Measurements from ENCODE around the gene PAXX.

The PAXX gene

DNA sequence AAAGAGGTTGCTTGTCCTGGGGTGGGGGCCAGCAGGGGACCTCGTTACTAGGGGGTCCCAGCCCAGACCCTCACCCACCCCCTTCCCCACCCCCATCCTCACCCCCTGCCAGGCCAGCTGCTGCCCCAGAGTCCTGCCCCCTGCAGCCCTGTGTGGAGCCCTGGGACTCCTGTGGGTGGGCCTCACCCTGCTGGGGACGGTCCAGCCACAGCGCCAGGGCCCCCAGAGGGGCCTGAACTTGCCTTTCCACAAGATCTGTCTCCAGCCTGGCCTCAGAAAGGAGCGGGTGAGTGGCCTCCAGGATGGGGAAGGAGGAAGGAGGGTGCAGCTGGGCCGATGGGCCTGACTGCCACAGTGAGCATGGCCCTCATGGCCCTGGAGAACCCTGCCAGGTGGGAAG is 22.4 kb upstream of the PAXX start:
- Histone ChIP-seq H2AK5ac (ENCODE audit: low read length) (no peak overlapping the region), H3K23ac (ENCODE audit: low read length) (no peak overlapping the region), H3K4me2 (ENCODE audit: low read length) (no peak overlapping the region), H3K56ac (ENCODE audit: low read length) (no peak overlapping the region), H4K5ac (ENCODE audit: low read length) (no peak overlapping the region), H3K4me3 (ENCODE audit: low read length) (no peak overlapping the region), H3K36me3 (ENCODE audit: control insufficient read depth, insufficient read depth, low read length) (no peaks in the 10 kb centered on the region), H3K27ac (ENCODE audit: low read depth, low read length) (no peak overlapping the region), H3K4me1 (ENCODE audit: control insufficient read depth, low read depth, low read length) (peaks cover 2% of the 10 kb centered on the region), H2BK5ac (ENCODE audit: low read length) (no peak overlapping the region), H4K8ac (ENCODE audit: low read depth, low read length) (no peak overlapping the region), H3K79me2 (ENCODE audit: control insufficient read depth, insufficient read depth, low read length) (no peaks in the 10 kb centered on the region), H3K27me3 (ENCODE audit: insufficient read depth, low read length, poor library complexity) (no peaks in the 10 kb centered on the region), H3K9ac (ENCODE audit: low read length) (no peak overlapping the region), H2BK15ac (replicated peaks; ENCODE audit: low read depth) (no peak overlapping the region), H3K79me1 (ENCODE audit: low read length) (no peaks in the 10 kb centered on the region), H3K18ac (ENCODE audit: low read length) (no peak overlapping the region), H2BK120ac (ENCODE audit: low read depth, low read length) (no peak overlapping the region), H3K4ac (ENCODE audit: low read depth, low read length) (no peak overlapping the region)
- DNase-seq, result no peak
- no CpG with 5 or more reads among the region's 5 CpGs for WGBS (ENCODE audit: extremely low coverage, insufficient coverage, low lambda C conversion rate)

DNA sequence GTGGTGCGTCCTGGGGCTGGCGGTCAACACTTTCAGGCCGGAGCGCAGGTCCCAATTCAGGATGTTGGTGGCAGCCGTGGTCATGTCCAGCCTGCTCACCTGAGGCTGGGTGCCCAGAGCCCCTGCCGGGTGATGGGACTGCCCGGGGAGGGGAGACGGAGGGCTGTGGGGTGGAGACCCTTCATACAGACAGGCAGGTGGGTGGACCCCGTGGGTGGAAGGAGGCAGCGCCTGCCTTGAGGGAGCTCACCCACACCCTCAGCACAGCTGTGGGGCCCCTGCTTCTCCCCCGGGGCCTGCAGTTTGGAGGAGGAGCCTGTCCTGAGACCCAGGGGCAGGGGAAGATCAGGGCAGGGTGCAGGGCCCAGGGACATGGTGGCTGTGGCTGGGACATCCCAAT is 21.9 kb upstream of the PAXX start:
- Histone ChIP-seq H3K36me3 (ENCODE audit: control insufficient read depth, insufficient read depth, low read length) (no peaks in the 10 kb centered on the region), H3K4me3 (ENCODE audit: low read length) (no peak overlapping the region), H2AK5ac (ENCODE audit: low read length) (no peak overlapping the region), H3K79me2 (ENCODE audit: control insufficient read depth, insufficient read depth, low read length) (no peaks in the 10 kb centered on the region), H2BK120ac (ENCODE audit: low read depth, low read length) (no peak overlapping the region), H2BK15ac (replicated peaks; ENCODE audit: low read depth) (no peak overlapping the region), H2BK5ac (ENCODE audit: low read length) (no peak overlapping the region), H4K5ac (ENCODE audit: low read length) (no peak overlapping the region), H4K8ac (ENCODE audit: low read depth, low read length) (no peak overlapping the region), H3K4me2 (ENCODE audit: low read length) (no peak overlapping the region), H3K9ac (ENCODE audit: low read length) (no peak overlapping the region), H3K4me1 (ENCODE audit: control insufficient read depth, low read depth, low read length) (peaks cover 2% of the 10 kb centered on the region), H3K23ac (ENCODE audit: low read length) (no peak overlapping the region), H3K4ac (ENCODE audit: low read depth, low read length) (no peak overlapping the region), H3K79me1 (ENCODE audit: low read length) (no peaks in the 10 kb centered on the region), H3K27me3 (ENCODE audit: insufficient read depth, low read length, poor library complexity) (no peaks in the 10 kb centered on the region), H3K56ac (ENCODE audit: low read length) (no peak overlapping the region), H3K18ac (ENCODE audit: low read length) (no peak overlapping the region), H3K27ac (ENCODE audit: low read depth, low read length) (no peak overlapping the region)
- no peak for DNase-seq
- no CpG with 5 or more reads among the region's 11 CpGs for WGBS (ENCODE audit: extremely low coverage, insufficient coverage, low lambda C conversion rate)

DNA sequence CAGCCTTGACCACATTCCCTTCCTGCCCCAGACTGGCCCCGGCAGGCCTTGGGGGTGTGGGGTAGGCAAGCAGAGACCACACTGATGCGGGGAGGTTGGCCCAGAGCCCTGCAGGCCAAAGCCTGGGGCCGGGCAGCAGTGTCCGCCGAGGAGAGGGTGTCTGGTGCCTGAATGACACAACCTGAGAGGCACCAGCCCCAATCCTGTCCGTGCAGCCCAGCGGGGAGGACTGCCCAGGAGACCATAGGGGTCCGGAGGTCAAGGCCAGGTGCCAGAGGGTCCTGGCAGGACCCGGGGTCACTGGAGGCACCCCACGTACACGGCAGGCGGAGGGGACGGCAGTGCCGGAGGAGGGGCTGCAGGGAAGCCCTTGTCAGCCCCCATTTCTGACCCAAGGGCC is 20.5 kb upstream of the PAXX start:
- no peaks in the 10 kb centered on the region for H3K27me3 ChIP-seq (ENCODE audit: insufficient read depth, low read length, poor library complexity)
- no peak overlapping the region for H3K27ac ChIP-seq (ENCODE audit: low read depth, low read length)
- H3K4me2 ChIP-seq (ENCODE audit: low read length), result no peak overlapping the region
- H4K8ac ChIP-seq (ENCODE audit: low read depth, low read length), result no peak overlapping the region
- H3K4me3 ChIP-seq (ENCODE audit: low read length), result no peak overlapping the region
- H3K4me1 ChIP-seq (ENCODE audit: control insufficient read depth, low read depth, low read length), result no peaks in the 10 kb centered on the region
- H3K4ac ChIP-seq (ENCODE audit: low read depth, low read length), result no peak overlapping the region
- H2AK5ac ChIP-seq (ENCODE audit: low read length), result no peak overlapping the region
- no peaks in the 10 kb centered on the region for H3K36me3 ChIP-seq (ENCODE audit: control insufficient read depth, insufficient read depth, low read length)
- no peak overlapping the region for H3K23ac ChIP-seq (ENCODE audit: low read length)
- WGBS (ENCODE audit: extremely low coverage, insufficient coverage, low lambda C conversion rate), result no CpG with 5 or more reads among the region's 14 CpGs
- H3K56ac ChIP-seq (ENCODE audit: low read length), result no peak overlapping the region
- no peak overlapping the region for H2BK120ac ChIP-seq (ENCODE audit: low read depth, low read length)
- H3K79me2 ChIP-seq (ENCODE audit: control insufficient read depth, insufficient read depth, low read length), result no peaks in the 10 kb centered on the region
- no peak overlapping the region for H2BK5ac ChIP-seq (ENCODE audit: low read length)
- H3K18ac ChIP-seq (ENCODE audit: low read length), result no peak overlapping the region
- no peak overlapping the region for H2BK15ac ChIP-seq (replicated peaks; ENCODE audit: low read depth)
- DNase-seq, result no peak
- no peaks in the 10 kb centered on the region for H3K79me1 ChIP-seq (ENCODE audit: low read length)
- H3K9ac ChIP-seq (ENCODE audit: low read length), result no peak overlapping the region
- no peak overlapping the region for H4K5ac ChIP-seq (ENCODE audit: low read length)

DNA sequence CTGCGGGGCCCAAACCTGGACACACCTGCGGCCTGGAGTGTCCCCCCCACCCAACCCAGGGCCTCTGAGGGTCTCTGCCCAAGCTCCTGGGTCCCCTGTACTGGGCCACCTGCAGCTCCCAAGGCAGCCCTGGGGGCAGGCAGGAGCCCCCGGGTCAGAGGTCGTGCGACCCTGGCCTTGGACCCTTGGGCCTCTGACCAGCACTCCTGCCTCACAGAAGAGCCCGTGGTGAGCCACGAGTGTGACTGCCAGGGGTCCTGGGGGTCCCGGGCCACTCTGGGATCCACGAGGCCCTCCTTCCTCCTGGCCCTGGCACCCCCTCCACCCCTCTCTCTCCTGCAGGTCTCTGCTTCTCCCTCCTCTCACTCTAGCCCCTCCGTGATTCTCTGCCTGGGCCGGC is 19.9 kb upstream of the PAXX start:
- Histone ChIP-seq H3K23ac (ENCODE audit: low read length) (no peak overlapping the region), H3K79me1 (ENCODE audit: low read length) (no peaks in the 10 kb centered on the region), H4K8ac (ENCODE audit: low read depth, low read length) (no peak overlapping the region), H3K9ac (ENCODE audit: low read length) (no peak overlapping the region), H3K27ac (ENCODE audit: low read depth, low read length) (no peak overlapping the region), H3K4me3 (ENCODE audit: low read length) (no peak overlapping the region), H4K5ac (ENCODE audit: low read length) (no peak overlapping the region), H3K4ac (ENCODE audit: low read depth, low read length) (no peak overlapping the region), H3K18ac (ENCODE audit: low read length) (no peak overlapping the region), H2BK5ac (ENCODE audit: low read length) (no peak overlapping the region), H3K36me3 (ENCODE audit: control insufficient read depth, insufficient read depth, low read length) (no peaks in the 10 kb centered on the region), H3K56ac (ENCODE audit: low read length) (no peak overlapping the region), H3K27me3 (ENCODE audit: insufficient read depth, low read length, poor library complexity) (no peaks in the 10 kb centered on the region), H3K79me2 (ENCODE audit: control insufficient read depth, insufficient read depth, low read length) (no peaks in the 10 kb centered on the region), H2BK15ac (replicated peaks; ENCODE audit: low read depth) (no peak overlapping the region), H2AK5ac (ENCODE audit: low read length) (no peak overlapping the region), H2BK120ac (ENCODE audit: low read depth, low read length) (no peak overlapping the region), H3K4me2 (ENCODE audit: low read length) (no peak overlapping the region), H3K4me1 (ENCODE audit: control insufficient read depth, low read depth, low read length) (no peaks in the 10 kb centered on the region)
- WGBS (ENCODE audit: extremely low coverage, insufficient coverage, low lambda C conversion rate), result no CpG with 5 or more reads among the region's 11 CpGs
- DNase-seq, result no peak

DNA sequence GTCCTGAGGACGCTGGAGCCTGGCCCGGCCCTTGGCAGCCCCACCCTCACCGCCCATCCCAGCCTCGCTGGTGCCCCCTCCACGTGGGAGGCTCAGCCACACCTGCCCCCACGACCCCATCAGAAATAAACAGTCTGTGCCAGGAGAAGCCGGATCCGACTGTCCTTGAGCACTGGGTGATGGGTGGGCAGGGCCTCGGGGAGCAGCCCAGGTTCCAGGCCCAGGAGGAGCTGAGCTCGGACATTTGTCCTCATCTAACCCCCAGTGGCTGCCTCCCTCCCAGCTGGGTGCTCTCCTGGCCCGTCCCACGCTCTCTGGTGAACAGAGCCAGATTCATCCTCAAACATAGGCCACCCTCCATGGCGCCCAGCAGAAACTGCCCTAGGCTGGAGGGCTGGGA is 19.5 kb upstream of the PAXX start:
- H3K23ac ChIP-seq (ENCODE audit: low read length), result no peak overlapping the region
- DNase-seq, result no peak
- H4K5ac ChIP-seq (ENCODE audit: low read length), result no peak overlapping the region
- no peak overlapping the region for H3K9ac ChIP-seq (ENCODE audit: low read length)
- no peaks in the 10 kb centered on the region for H3K36me3 ChIP-seq (ENCODE audit: control insufficient read depth, insufficient read depth, low read length)
- no peak overlapping the region for H3K4ac ChIP-seq (ENCODE audit: low read depth, low read length)
- H3K27ac ChIP-seq (ENCODE audit: low read depth, low read length), result no peak overlapping the region
- no peak overlapping the region for H2BK5ac ChIP-seq (ENCODE audit: low read length)
- H3K18ac ChIP-seq (ENCODE audit: low read length), result no peak overlapping the region
- no peaks in the 10 kb centered on the region for H3K79me1 ChIP-seq (ENCODE audit: low read length)
- no peaks in the 10 kb centered on the region for H3K27me3 ChIP-seq (ENCODE audit: insufficient read depth, low read length, poor library complexity)
- H4K8ac ChIP-seq (ENCODE audit: low read depth, low read length), result no peak overlapping the region
- H3K4me2 ChIP-seq (ENCODE audit: low read length), result no peak overlapping the region
- no peak overlapping the region for H3K56ac ChIP-seq (ENCODE audit: low read length)
- H2BK15ac ChIP-seq (replicated peaks; ENCODE audit: low read depth), result no peak overlapping the region
- H2BK120ac ChIP-seq (ENCODE audit: low read depth, low read length), result no peak overlapping the region
- no peaks in the 10 kb centered on the region for H3K79me2 ChIP-seq (ENCODE audit: control insufficient read depth, insufficient read depth, low read length)
- no peak overlapping the region for H2AK5ac ChIP-seq (ENCODE audit: low read length)
- no peaks in the 10 kb centered on the region for H3K4me1 ChIP-seq (ENCODE audit: control insufficient read depth, low read depth, low read length)
- no CpG with 5 or more reads among the region's 13 CpGs for WGBS (ENCODE audit: extremely low coverage, insufficient coverage, low lambda C conversion rate)
- H3K4me3 ChIP-seq (ENCODE audit: low read length), result no peak overlapping the region
